Measurements from ENCODE around the gene HMOX1.
A peak's percentile ranks its signal among the peaks of the same experiment; 100 is the strongest.
"Not testable (repeated sequence)": the region's sequence is repeated elsewhere in the genome, so short reads cannot be mapped to it uniquely, and the experiment has no call there.

The HMOX1 gene

GRCh38 chr22:35432228-35432905 is 51.5 kb downstream of the HMOX1 start:
- no peak overlapping the region for H3K4me3 ChIP-seq (ENCODE audit: low read depth, low read length)
- TF ChIP-seq CTCF (IDR thresholded peaks at IDR 0.05; ENCODE audit: low read depth, low read length) (no peak), MYC (IDR thresholded peaks at IDR 0.05; ENCODE audit: low read depth, low read length) (no peak), POLR2A (IDR thresholded peaks at IDR 0.05; ENCODE audit: extremely low read depth, insufficient read length) (no peak)
- TF ChIP-seq, protein P1, sequence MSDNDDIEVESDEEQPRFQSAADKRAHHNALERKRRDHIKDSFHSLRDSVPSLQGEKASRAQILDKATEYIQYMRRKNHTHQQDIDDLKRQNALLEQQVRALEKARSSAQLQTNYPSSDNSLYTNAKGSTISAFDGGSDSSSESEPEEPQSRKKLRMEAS (IDR thresholded peaks at IDR 0.05; ENCODE audit: low read depth, low read length), result no peak
- DNase-seq (ENCODE audit: low read depth), result no peak

DNA sequence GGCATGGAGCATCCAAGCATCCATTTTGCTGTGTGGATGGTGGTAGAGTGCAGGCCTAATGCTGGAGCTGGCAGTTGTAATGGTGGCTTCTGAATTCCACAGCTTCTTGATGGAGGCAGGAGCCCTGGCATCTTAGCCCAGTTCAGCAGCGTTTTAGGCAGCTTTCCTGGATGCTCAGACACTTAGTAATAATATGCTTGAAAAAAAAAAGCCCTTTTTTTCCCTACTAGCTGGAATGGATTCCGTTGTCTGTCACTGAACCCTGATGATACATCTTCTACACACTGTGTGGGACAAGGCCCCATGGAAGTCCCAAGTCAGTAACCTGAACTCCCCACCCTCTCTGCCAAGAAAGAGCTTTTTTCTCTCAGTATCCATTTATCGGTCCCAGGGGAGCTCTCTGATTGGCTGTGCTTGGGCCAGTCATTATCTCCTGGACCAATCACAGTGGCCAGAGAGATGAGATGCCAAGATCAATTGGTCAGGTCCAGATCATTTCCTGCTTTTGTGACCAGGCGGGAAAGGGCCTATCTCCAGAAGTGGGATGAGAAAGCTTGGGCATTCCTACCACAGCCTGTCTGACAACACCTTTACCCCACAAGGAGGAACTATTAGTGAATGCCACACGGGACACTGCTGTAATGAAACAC is 53.3 kb downstream of the HMOX1 start:
- DNase-seq (ENCODE audit: low read depth), result peak; percentile 34
- H3K4me3 ChIP-seq (ENCODE audit: low read depth, low read length), result no peak overlapping the region
- TF ChIP-seq CTCF (IDR thresholded peaks at IDR 0.05; ENCODE audit: low read depth, low read length) (no peak), POLR2A (IDR thresholded peaks at IDR 0.05; ENCODE audit: extremely low read depth, insufficient read length) (no peak), MYC (IDR thresholded peaks at IDR 0.05; ENCODE audit: low read depth, low read length) (no peak)
- TF ChIP-seq, protein P1 (IDR thresholded peaks at IDR 0.05; ENCODE audit: low read depth, low read length), result no peak

DNA sequence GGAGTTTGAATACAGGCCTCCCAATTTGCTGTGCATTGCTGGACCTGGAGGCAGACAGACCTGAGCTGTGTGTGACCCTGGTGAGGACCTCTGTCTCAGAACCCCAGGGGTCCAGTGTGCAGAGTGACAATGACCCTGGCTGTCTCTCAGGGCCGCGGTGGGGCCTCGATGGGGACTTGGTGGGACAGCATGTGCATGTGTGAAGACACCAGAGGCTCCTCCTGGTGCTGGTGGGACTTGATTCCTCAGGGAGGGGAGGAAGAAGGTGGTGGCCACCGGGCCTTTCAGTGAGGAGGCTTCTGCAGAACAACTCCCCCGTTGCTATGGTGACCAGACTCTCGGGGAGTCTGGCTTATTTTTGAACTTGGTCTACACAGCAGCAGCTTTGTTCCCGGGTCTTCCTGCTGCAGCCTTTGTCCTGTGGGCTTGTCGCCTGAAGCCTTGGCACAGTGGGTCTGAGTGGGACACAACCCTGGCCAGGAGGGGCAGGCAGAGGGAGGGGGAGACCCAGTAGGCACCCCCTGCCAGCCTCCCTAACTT is 54.4 kb downstream of the HMOX1 start:
- DNase-seq (ENCODE audit: low read depth), result peak; percentile 31
- H3K4me3 ChIP-seq (ENCODE audit: low read depth, low read length), result no peak overlapping the region
- TF ChIP-seq CTCF (IDR thresholded peaks at IDR 0.05; ENCODE audit: low read depth, low read length), result no peak
- TF ChIP-seq POLR2A (IDR thresholded peaks at IDR 0.05; ENCODE audit: extremely low read depth, insufficient read length), result no peak

GRCh38 chr22:35436421-35436820 is 55.5 kb downstream of the HMOX1 start:
- H3K4me3 ChIP-seq (ENCODE audit: low read depth, low read length), result no peak overlapping the region
- TF ChIP-seq CTCF (IDR thresholded peaks at IDR 0.05; ENCODE audit: low read depth, low read length) (no peak), MYC (IDR thresholded peaks at IDR 0.05; ENCODE audit: low read depth, low read length) (no peak), POLR2A (IDR thresholded peaks at IDR 0.05; ENCODE audit: extremely low read depth, insufficient read length) (no peak)
- TF ChIP-seq, protein P1 (IDR thresholded peaks at IDR 0.05; ENCODE audit: low read depth, low read length), result no peak
- no peak for DNase-seq (ENCODE audit: low read depth)

DNA sequence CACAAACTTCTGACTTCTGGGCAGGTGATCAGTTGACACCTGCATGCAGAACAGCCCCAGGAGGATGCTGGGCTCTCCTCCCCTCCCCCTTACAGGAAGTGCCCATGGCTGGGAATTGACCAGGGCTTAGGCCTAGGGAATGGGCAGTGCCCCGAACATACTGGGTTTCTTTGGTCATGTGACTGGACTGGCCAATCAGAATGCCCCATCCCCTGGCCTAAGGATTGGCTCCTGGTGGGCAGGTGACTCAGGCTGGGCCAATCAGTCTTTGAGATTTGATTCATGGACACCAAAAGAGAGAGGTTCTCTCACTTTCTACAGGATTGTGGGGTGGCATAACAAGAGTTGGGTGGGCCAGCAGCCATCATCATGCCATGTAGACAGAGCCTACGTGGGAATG is 56.2 kb downstream of the HMOX1 start:
- TF ChIP-seq POLR2A (IDR thresholded peaks at IDR 0.05; ENCODE audit: extremely low read depth, insufficient read length) (no peak), CTCF (IDR thresholded peaks at IDR 0.05; ENCODE audit: low read depth, low read length) (no peak), MYC (IDR thresholded peaks at IDR 0.05; ENCODE audit: low read depth, low read length) (no peak)
- TF ChIP-seq, protein P1 (IDR thresholded peaks at IDR 0.05; ENCODE audit: low read depth, low read length), result no peak
- no peak overlapping the region for H3K4me3 ChIP-seq (ENCODE audit: low read depth, low read length)
- peak; percentile 37 for DNase-seq (ENCODE audit: low read depth)

DNA sequence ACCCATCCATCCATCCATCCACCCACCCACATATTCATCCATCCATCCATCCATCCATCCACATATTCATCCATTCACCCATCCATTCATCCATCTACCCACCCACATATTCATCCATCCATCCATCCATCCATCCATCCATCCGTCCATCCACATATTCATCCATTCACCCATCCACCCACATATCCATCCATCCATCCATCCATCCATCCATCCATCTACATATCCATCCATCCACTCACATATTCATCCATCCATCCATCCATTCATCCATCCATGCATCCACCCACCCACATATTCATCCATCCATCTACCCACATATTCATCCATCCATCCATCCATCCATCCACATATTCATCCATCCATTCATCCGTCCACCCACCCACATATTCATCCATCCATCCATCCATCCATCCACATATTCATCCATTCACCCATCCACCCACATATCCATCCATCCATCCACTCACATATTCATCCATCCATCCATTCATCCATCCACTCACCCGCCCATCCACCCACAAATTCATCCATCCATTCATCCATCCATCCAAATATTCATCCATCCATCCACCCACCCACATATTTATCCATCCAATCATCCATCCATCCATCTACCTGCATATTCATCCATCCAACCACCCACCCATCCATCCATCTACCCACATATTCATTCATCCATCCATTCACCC is 57.9 kb downstream of the HMOX1 start:
- not testable (repeated sequence) for DNase-seq (ENCODE audit: low read depth); H3K4me3 ChIP-seq (ENCODE audit: low read depth, low read length)

Measured in NB4 (cell line).